IMR-90 (cell line): Measurements from ENCODE around the gene ATXN10.

Experiments used
- BHLHE40 ChIP-seq: fragments of 150-350 bp; IDR thresholded peaks from 2 replicates; pipeline ENCODE4 v1.6.1; 2016; ENCODE audit warnings: mild to moderate bottlenecking, low read depth, low read length
- CTCF ChIP-seq: conservative IDR thresholded peaks from 2 replicates; pipeline ENCODE4 v1.5.1; 2012; ENCODE audit warnings: mild to moderate bottlenecking, low read depth, low read length, improper control_type of control experiment
- FOS ChIP-seq: fragments of 150-350 bp; IDR thresholded peaks from 2 replicates; pipeline ENCODE4 v1.6.1; 2016; ENCODE audit warnings: low read depth, low read length
- MXI1 ChIP-seq: IDR thresholded peaks from 2 replicates; pipeline ENCODE4 v1.6.1; 2012; ENCODE audit warnings: low read depth, mild to moderate bottlenecking, low read length, moderate library complexity, borderline replicate concordance
- POLR2A ChIP-seq: IDR thresholded peaks from 2 replicates; pipeline ENCODE4 v1.6.1; 2012; ENCODE audit warnings: mild to moderate bottlenecking, low read depth, low read length
- TF ChIP-seq, protein P1 (sequence below): fragments of 150-350 bp; IDR thresholded peaks from 2 replicates; pipeline ENCODE4 v1.6.1; 2016; ENCODE audit warnings: low read depth, mild to moderate bottlenecking, low read length, moderate library complexity, borderline replicate concordance

GRCh38 chr22:45692549-45692948, 20.9 kb downstream of the ATXN10 start:
- TF ChIP-seq CTCF (no peak), POLR2A (no peak), BHLHE40 (no peak), FOS (no peak), MXI1 (no peak)
- TF ChIP-seq, protein P1, sequence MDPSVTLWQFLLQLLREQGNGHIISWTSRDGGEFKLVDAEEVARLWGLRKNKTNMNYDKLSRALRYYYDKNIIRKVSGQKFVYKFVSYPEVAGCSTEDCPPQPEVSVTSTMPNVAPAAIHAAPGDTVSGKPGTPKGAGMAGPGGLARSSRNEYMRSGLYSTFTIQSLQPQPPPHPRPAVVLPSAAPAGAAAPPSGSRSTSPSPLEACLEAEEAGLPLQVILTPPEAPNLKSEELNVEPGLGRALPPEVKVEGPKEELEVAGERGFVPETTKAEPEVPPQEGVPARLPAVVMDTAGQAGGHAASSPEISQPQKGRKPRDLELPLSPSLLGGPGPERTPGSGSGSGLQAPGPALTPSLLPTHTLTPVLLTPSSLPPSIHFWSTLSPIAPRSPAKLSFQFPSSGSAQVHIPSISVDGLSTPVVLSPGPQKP: no peak
